Measurements from ENCODE around the gene KRTAP9-7.

The KRTAP9-7 gene

GRCh38 chr17:41322903-41323895, 47.7 kb downstream of the KRTAP9-7 start:
- H3K9me3 Mint-ChIP-seq: peaks cover 9% of the 10 kb centered on the region
- peaks cover 34% of the 10 kb centered on the region for H3K4me1 Mint-ChIP-seq
- no peaks in the 10 kb centered on the region for H3K27me3 Mint-ChIP-seq
- no peak overlapping the region for H3K4me3 Mint-ChIP-seq
- CTCF ChIA-PET: interaction anchor here (0.6 to 2.4 kb wide), 15 partner anchors 8 to 467 kb away, joined by 3 to 13 read pairs (median 4); partner anchors contain the start of gene KRTAP16-1
- peak overlapping the region; percentile 61 for H3K27ac Mint-ChIP-seq
- no peaks in the 10 kb centered on the region for H3K36me3 Mint-ChIP-seq
- no peak for DNase-seq

DNA sequence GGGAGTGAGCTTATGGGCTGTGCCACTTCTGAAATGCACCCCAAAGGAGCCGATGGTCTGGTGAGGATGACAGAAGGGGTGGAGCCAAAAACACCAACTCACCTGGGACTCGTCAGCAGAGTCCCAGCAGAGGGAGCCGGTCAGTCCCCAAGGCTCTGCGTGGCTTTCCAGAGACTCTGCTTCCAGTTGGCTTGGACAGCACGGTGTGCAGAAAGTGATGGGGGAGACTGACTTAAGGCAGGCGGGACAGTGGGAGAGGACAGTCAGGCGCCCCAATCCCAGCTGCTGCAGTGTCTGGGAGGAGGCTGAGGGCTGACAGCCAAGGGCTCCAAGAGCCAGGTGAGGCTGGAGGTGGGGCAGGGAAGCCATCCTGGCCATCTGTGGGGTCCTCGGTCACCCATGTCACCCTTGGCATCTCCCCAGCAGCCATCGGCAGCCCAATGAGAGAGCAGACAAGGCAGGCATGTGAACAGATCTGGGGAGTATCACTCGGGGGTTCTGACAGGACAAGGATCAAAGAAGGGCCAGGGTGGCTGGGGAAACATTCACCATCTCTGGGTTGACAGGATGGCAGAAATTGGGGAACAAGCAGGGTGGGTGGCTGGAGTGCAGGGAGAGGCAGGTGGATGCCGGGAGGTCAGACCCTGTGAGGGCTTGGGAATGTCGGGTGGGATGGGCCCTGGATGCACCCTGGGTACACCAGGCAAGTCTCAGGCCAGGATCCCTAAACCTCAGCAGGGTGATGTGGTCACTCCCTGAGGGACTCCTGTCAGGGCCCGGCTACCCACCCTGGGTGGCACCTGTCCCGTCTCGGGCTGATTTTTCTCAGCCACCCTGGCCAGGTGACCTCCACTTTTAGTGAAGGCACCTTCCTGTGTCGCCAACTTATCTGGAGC, 48.9 kb downstream of the KRTAP9-7 start:
- no peak overlapping the region for H3K4me3 Mint-ChIP-seq
- CTCF ChIA-PET: interaction anchor here (0.6 to 1.8 kb wide), 2 partner anchors 9 to 171 kb away, joined by 3 to 5 read pairs; no protein-coding TSS in a partner anchor
- peak overlapping the region; percentile 25 for H3K27ac Mint-ChIP-seq

DNA sequence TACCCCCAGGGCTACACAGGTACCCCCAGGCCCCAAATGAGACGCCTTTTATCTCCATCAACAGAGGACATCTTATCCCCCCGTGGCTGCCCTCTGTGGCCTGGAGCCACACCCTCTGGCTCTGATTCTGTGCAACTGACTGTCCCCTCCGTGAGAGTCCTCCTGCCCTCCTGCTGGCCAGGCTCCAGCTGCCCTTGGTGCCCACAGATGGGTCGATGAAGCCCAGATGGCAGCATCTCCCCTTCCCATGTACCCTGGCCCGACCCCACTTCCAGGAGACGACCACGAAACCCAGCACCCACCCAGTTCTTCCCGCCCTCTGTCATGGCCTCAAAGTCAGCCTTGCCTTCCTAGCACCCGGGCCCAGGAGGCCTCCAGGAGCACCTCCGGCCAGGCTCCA, 49.6 kb downstream of the KRTAP9-7 start:
- H3K27ac Mint-ChIP-seq: no peak overlapping the region
- no peaks in the 10 kb centered on the region for H3K27me3 Mint-ChIP-seq
- no peaks in the 10 kb centered on the region for H3K9me3 Mint-ChIP-seq
- CTCF ChIA-PET: no interaction called here
- H3K4me3 Mint-ChIP-seq: no peak overlapping the region
- H3K4me1 Mint-ChIP-seq: peaks cover 36% of the 10 kb centered on the region
- no peaks in the 10 kb centered on the region for H3K36me3 Mint-ChIP-seq
- DNase-seq: no peak

More for the DNA sequence above, 48.9 kb downstream of the KRTAP9-7 start:
- no peak for DNase-seq
- H3K9me3 Mint-ChIP-seq: peaks cover 7% of the 10 kb centered on the region
- peaks cover 36% of the 10 kb centered on the region for H3K4me1 Mint-ChIP-seq
- H3K36me3 Mint-ChIP-seq: no peaks in the 10 kb centered on the region
- no peaks in the 10 kb centered on the region for H3K27me3 Mint-ChIP-seq

- DNase-seq: no peak
- CTCF ChIA-PET: no interaction called here
- H3K27me3 Mint-ChIP-seq: no peaks in the 10 kb centered on the region
- no peak overlapping the region for H3K4me3 Mint-ChIP-seq
- H3K9me3 Mint-ChIP-seq: no peaks in the 10 kb centered on the region
- no peaks in the 10 kb centered on the region for H3K36me3 Mint-ChIP-seq
- H3K27ac Mint-ChIP-seq: no peak overlapping the region
- peaks cover 36% of the 10 kb centered on the region for H3K4me1 Mint-ChIP-seq
Measured at GRCh38 chr17:41325611-41326010, 50.1 kb downstream of the KRTAP9-7 start.
